Measurements from ENCODE around the gene PAF1.

The PAF1 gene

GRCh38 chr19:39390751-39391437, at the start of gene PAF1, which contains the start of gene MED29:
PAF1 (minus strand) TSS chr19:39391106; CDS start chr19:39390864, 242 bp downstream.
MED29 (plus strand) TSS chr19:39391378; CDS start chr19:39391423, 45 bp downstream.
- peak; percentile 90 for DNase-seq

GRCh38 chr19:39438270-39438934, 47.5 kb upstream of the PAF1 start:
- no peak for DNase-seq

- no peak for DNase-seq
Measured at GRCh38 chr19:39436350-39436716, 45.4 kb upstream of the PAF1 start.

- DNase-seq = peak; percentile 99
Measured at GRCh38 chr19:39435499-39436349, 44.8 kb upstream of the PAF1 start, which contains the start of gene RPS16. RPS16 (minus strand) TSS chr19:39435949; CDS start chr19:39435895, 54 bp downstream.

GRCh38 chr19:39434123-39435076, 43.5 kb upstream of the PAF1 start:
- no peak for DNase-seq

- DNase-seq = no peak
Measured at GRCh38 chr19:39433480-39434079, 42.7 kb upstream of the PAF1 start.

GRCh38 chr19:39432677-39433025, 41.7 kb upstream of the PAF1 start:
- DNase-seq = no peak

- DNase-seq = no peak
Measured at GRCh38 chr19:39430675-39431593, 40.0 kb upstream of the PAF1 start.

- DNase-seq = no peak
Measured at GRCh38 chr19:39428283-39429112, 37.6 kb upstream of the PAF1 start.

GRCh38 chr19:39427707-39428106, 36.8 kb upstream of the PAF1 start:
- DNase-seq = no peak

- no peak for DNase-seq
Measured at GRCh38 chr19:39426170-39426569, 35.3 kb upstream of the PAF1 start.

GRCh38 chr19:39425744-39426143, 34.8 kb upstream of the PAF1 start:
- DNase-seq = no peak

GRCh38 chr19:39424934-39425333, 34.0 kb upstream of the PAF1 start:
- DNase-seq = no peak

GRCh38 chr19:39423258-39424086, 32.6 kb upstream of the PAF1 start:
- no peak for DNase-seq

GRCh38 chr19:39422020-39422419, 31.1 kb upstream of the PAF1 start:
- DNase-seq = no peak

- DNase-seq = no peak
Measured at GRCh38 chr19:39420769-39421168, 29.9 kb upstream of the PAF1 start.

GRCh38 chr19:39419003-39419402, 28.1 kb upstream of the PAF1 start:
- DNase-seq = no peak

GRCh38 chr19:39417463-39418181, 26.7 kb upstream of the PAF1 start:
- no peak for DNase-seq
